BJ (cell line): ENCODE measurements around the gene ENAM. TPM values are rescaled to one million over a fixed set of nuclear protein-coding genes. Genes with fewer than 3 reads are reported as not detected.

Experiments
- CTCF ChIA-PET: fragments of 350-600 bp; formaldehyde crosslinking; extraction: SDS; loops from one replicate; lab custom pipeline; 2021; ENCODE audit warnings: antibody characterized with exemption, inconsistent platforms; lab: Yijun Ruan, JAX
- POLR2A ChIA-PET: fragments of 300-600 bp; sonication (Branson Sonifier 250); formaldehyde crosslinking; extraction: SDS; loops from one replicate; lab custom pipeline; 2021; ENCODE audit warnings: antibody characterized with exemption; lab: Charles Lee
- DNase-seq: peaks from one replicate; pipeline ENCODE4 v3.0.0-alpha.2; 2011; ENCODE audit warnings: low read depth
- H3K27me3 ChIP-seq: 2 replicates; pipeline ENCODE4 v1.6.0; 2011; ENCODE audit warnings: low read length; ENCODE audit not compliant: control insufficient read depth, insufficient read depth
- H3K36me3 ChIP-seq: 2 replicates; pipeline ENCODE4 v1.5.1; 2011; ENCODE audit warnings: low read length; ENCODE audit not compliant: control insufficient read depth, insufficient read depth
- H3K4me3 ChIP-seq: 2 replicates; pipeline ENCODE4 v1.5.1; 2011; ENCODE audit warnings: low read depth, mild to moderate bottlenecking, control low read depth, low read length
- CTCF ChIP-seq: IDR thresholded peaks from 2 replicates; pipeline ENCODE4 v1.5.1; 2011; ENCODE audit warnings: low read depth, mild to moderate bottlenecking, control low read depth, inconsistent platforms, low read length, moderate library complexity; ENCODE audit not compliant: insufficient read depth
- polyA plus RNA-seq: library from polyadenylated mRNA; depleted of rRNA; stranded (reverse); fragments of >200 nt; gene quantifications from 2 replicates; pipeline ENCODE4 v1.2.3, GENCODE V29; 2011

Gene ENAM
- polyA plus RNA-seq, 1 experiment: 0.01 TPM

- no peak for TF ChIP-seq CTCF
- Histone ChIP-seq H3K36me3 (no peaks in the 10 kb centered on the region), H3K4me3 (no peak overlapping the region), H3K27me3 (no peaks in the 10 kb centered on the region)
- no peak for DNase-seq
- CTCF ChIA-PET: no interaction called here
- POLR2A ChIA-PET: no interaction called here
These were observed 4.2 kb upstream of the ENAM start for GRCh38 chr4:70624226-70624793.

GRCh38 chr4:70627620-70628019 lies 924 bp upstream of the ENAM start:
- TF ChIP-seq CTCF: no peak
- ChIA-PET CTCF (interaction anchor here (0.7 kb wide), 1 partner anchor 67 kb away, joined by 3 read pairs; no protein-coding TSS in a partner anchor), POLR2A (no interaction called here)
- no peaks in the 10 kb centered on the region for H3K27me3 ChIP-seq
- no peak overlapping the region for H3K4me3 ChIP-seq
- no peak for DNase-seq
- H3K36me3 ChIP-seq: no peaks in the 10 kb centered on the region

- H3K4me3 ChIP-seq: no peak overlapping the region
- no peaks in the 10 kb centered on the region for H3K36me3 ChIP-seq
- TF ChIP-seq CTCF: no peak
- ChIA-PET POLR2A (no interaction called here), CTCF (interaction anchor here (0.7 kb wide), 1 partner anchor 591 kb away, joined by 3 read pairs; no protein-coding TSS in a partner anchor)
- H3K27me3 ChIP-seq: no peaks in the 10 kb centered on the region
- no peak for DNase-seq
These were observed 1.0 kb downstream of the ENAM start for GRCh38 chr4:70629469-70630090.

GRCh38 chr4:70630162-70630561 lies 1.6 kb downstream of the ENAM start:
- ChIA-PET CTCF (no interaction called here), POLR2A (no interaction called here)
- H3K4me3 ChIP-seq: no peak overlapping the region
- H3K36me3 ChIP-seq: no peaks in the 10 kb centered on the region
- no peaks in the 10 kb centered on the region for H3K27me3 ChIP-seq
- no peak for DNase-seq
- TF ChIP-seq CTCF: no peak

GRCh38 chr4:70632028-70632427 lies 3.5 kb downstream of the ENAM start:
- no peak for TF ChIP-seq CTCF
- ChIA-PET POLR2A (no interaction called here), CTCF (no interaction called here)
- Histone ChIP-seq H3K36me3 (no peaks in the 10 kb centered on the region), H3K27me3 (no peaks in the 10 kb centered on the region), H3K4me3 (no peak overlapping the region)
- DNase-seq: no peak
